IMR-90 (cell line): Measurements from ENCODE around the gene CDHR3.

Source experiments
- FOS ChIP-seq: fragments of 150-350 bp; IDR thresholded peaks from 2 replicates; pipeline ENCODE4 v1.6.1; 2016; ENCODE audit warnings: low read depth, low read length
- POLR2A ChIP-seq: IDR thresholded peaks from 2 replicates; pipeline ENCODE4 v1.6.1; 2012; ENCODE audit warnings: mild to moderate bottlenecking, low read depth, low read length
- RFX5 ChIP-seq: IDR thresholded peaks from 2 replicates; pipeline ENCODE4 v1.8.0; 2012; ENCODE audit warnings: low read depth, mild to moderate bottlenecking, low read length, moderate library complexity
- TF ChIP-seq, protein P1 (sequence below): conservative IDR thresholded peaks from 2 replicates; pipeline ENCODE4 v1.5.1; 2012; ENCODE audit warnings: mild to moderate bottlenecking, low read depth, low read length, improper control_type of control experiment

DNA sequence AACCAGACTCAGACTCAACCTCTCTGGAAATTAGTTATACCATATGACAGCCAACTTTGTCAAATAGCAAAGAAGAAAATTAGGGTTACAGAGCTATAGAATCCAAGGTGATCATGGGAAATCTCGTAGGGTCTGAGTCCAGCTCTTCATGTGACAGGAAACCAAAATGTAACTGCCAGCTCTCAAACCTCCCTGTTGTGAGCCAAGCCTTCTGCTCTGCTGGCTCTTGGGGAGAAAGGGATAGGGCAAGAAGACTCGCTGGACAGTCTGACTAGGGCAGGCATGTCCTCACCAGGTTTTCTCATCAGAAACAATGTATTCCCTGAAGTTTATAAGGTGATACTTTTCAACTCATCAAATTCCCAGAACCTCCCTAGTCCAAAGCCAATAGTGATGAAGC is 63.0 kb downstream of the CDHR3 start:
- TF ChIP-seq, protein P1, sequence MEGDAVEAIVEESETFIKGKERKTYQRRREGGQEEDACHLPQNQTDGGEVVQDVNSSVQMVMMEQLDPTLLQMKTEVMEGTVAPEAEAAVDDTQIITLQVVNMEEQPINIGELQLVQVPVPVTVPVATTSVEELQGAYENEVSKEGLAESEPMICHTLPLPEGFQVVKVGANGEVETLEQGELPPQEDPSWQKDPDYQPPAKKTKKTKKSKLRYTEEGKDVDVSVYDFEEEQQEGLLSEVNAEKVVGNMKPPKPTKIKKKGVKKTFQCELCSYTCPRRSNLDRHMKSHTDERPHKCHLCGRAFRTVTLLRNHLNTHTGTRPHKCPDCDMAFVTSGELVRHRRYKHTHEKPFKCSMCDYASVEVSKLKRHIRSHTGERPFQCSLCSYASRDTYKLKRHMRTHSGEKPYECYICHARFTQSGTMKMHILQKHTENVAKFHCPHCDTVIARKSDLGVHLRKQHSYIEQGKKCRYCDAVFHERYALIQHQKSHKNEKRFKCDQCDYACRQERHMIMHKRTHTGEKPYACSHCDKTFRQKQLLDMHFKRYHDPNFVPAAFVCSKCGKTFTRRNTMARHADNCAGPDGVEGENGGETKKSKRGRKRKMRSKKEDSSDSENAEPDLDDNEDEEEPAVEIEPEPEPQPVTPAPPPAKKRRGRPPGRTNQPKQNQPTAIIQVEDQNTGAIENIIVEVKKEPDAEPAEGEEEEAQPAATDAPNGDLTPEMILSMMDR: no peak
- TF ChIP-seq POLR2A: no peak
- no peak for TF ChIP-seq FOS
- no peak for TF ChIP-seq RFX5
